ENCODE results near the gene BGN.
A peak's percentile ranks its signal among the peaks of the same experiment; 100 is the strongest.

The BGN gene

DNA sequence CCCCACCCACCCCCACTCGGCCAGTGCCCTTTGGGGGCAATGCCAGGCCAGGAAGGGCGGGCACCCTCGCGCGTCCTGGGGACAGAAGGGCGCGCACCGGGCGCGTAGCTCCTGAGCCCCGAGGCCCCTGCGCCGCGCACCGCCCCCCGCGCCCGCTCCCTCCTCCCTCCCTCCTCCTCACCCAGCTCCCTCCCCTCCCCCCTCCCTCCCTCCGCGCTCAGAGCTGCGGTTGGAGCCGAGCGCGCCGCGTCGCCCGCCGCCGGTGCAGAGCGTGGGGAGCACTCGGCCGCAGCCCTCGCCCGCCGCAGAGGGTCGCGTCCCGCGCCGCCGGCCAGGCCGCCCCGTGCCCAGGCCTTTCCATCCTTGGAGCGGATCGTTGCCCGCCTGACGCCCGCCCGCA, 22.6 kb downstream of the BGN start, which contains the start of gene ATP2B3:
Gene ATP2B3 (plus strand): TSS at position 220 of the 400 bp plus-strand sequence. CDS start 18,606 bp downstream, outside the sequence.
- no peak within 1 kb of the TSS for H3K4me3 ChIP-seq (ENCODE audit: insufficient read depth in 1 of 2, low read depth in 1 of 2, low read length in 2 of 2)
- no peak within 1 kb of the TSS for H3K18ac ChIP-seq (ENCODE audit: low read depth in 1 of 2, low read length in 2 of 2)
- WGBS = 0% methylated on average over 6 of the region's 50 CpGs

DNA sequence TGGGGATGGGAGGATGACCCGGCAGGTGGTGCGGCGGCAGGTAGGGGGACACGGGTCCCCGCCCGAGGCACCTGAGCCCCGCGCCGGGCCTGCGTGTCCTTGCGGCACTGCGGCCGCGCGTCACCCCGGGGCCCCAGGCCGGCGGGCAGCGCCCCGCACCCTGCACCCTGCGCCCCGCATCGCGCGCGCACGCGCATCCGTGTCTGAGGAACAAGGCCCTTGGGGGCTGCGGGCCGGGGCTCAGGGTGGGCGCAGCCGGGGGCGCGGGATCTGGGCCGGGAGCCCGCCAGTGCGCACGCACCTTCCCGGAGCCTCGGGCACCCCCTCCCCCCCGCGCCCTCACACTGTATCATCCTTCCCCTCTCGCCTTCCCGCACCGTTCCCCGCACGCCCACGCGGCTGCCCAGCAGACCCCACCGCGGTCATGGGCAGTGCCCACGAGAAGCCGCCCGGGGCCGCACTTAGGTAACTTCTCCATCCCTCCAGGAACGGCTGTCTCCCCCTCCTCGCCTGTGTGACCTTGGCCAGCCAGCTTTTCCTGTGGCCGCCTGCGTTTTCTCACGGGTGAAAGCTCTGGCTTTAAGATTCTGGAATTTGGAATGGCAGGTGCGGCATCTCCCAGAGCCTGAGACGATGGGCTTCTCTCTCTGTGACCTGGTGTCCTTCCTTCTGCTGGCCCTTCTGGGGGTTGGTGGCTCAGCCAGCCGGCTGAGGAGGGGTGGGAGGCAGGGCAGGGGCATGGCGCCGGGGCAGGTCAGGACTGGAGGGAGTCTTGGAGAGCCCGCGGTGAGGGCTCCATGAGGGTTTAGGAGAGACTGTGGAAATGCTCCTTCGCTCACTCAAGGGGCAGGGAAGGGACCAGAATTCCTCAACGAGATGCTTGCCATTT, 23.4 kb downstream of the BGN start:
- no peak overlapping the region for H3K27ac ChIP-seq (ENCODE audit: low read length, poor library complexity, severe bottlenecking)
- no peak overlapping the region for H3K4ac ChIP-seq (ENCODE audit: low read depth in 1 of 2, low read length in 2 of 2)
- no peak overlapping the region for H2BK12ac ChIP-seq (ENCODE audit: low read length in 2 of 2)
- WGBS = 15% methylated on average over 23 of the region's 70 CpGs
- peaks cover 43 to 81% of the 10 kb centered on the region in 2 experiments for H3K27me3 ChIP-seq (ENCODE audit: control insufficient read depth in 1 of 2, insufficient read depth in 1 of 2, low read length in 2 of 2)
- H2BK5ac ChIP-seq (ENCODE audit: low read depth, low read length, poor library complexity, severe bottlenecking) = no peak overlapping the region
- no peak overlapping the region for H3K9ac ChIP-seq (ENCODE audit: low read length)
- DNase-seq = no peak
- no peak overlapping the region for H4K91ac ChIP-seq (ENCODE audit: low read length)
- H3K36me3 ChIP-seq (ENCODE audit: control insufficient read depth in 1 of 2, insufficient read depth in 2 of 2, low read depth in 1 of 2, low read length in 2 of 2) = no peaks in the 10 kb centered on the region
- no peak overlapping the region for H4K8ac ChIP-seq (ENCODE audit: low read length)
- H3K79me1 ChIP-seq (replicated peaks; ENCODE audit: low read length, poor library complexity, severe bottlenecking) = no peaks in the 10 kb centered on the region
- H2BK120ac ChIP-seq (ENCODE audit: low read depth, low read length) = no peak overlapping the region
- H3K23ac ChIP-seq (ENCODE audit: low read length in 2 of 2) = no peak overlapping the region
- H3K4me3 ChIP-seq (ENCODE audit: insufficient read depth in 1 of 2, low read depth in 1 of 2, low read length in 2 of 2) = no peak overlapping the region
- H2AK5ac ChIP-seq (ENCODE audit: low read length, severe bottlenecking) = no peak overlapping the region
- peaks cover 9% of the 10 kb centered on the region for H3K4me1 ChIP-seq (ENCODE audit: control insufficient read depth, insufficient read depth, low read depth, low read length)
- no peak overlapping the region for H3K4me2 ChIP-seq (ENCODE audit: low read length, poor library complexity, severe bottlenecking)
- no peak overlapping the region for H2AFZ ChIP-seq (ENCODE audit: low read depth, low read length)
- no peak overlapping the region for H2BK15ac ChIP-seq (ENCODE audit: low read depth, poor library complexity, severe bottlenecking)
- no peak overlapping the region for H3K18ac ChIP-seq (ENCODE audit: low read depth in 1 of 2, low read length in 2 of 2)
- no peak overlapping the region for H3K14ac ChIP-seq (ENCODE audit: low read length in 2 of 2)
- H3K9me3 ChIP-seq (ENCODE audit: control insufficient read depth, low read length) = no peaks in the 10 kb centered on the region

More for the DNA sequence above, 22.6 kb downstream of the BGN start, which contains the start of gene ATP2B3:
- Histone ChIP-seq H3K36me3 (ENCODE audit: control insufficient read depth in 1 of 2, insufficient read depth in 2 of 2, low read depth in 1 of 2, low read length in 2 of 2) (no peaks in the 10 kb centered on the region), H3K4ac (ENCODE audit: low read depth in 1 of 2, low read length in 2 of 2) (no peak within 1 kb of the TSS), H2BK120ac (ENCODE audit: low read depth, low read length) (no peak within 1 kb of the TSS), H2BK12ac (ENCODE audit: low read length in 2 of 2) (no peak within 1 kb of the TSS), H3K27me3 (ENCODE audit: control insufficient read depth in 1 of 2, insufficient read depth in 1 of 2, low read length in 2 of 2) (peaks cover 43 to 75% of the 10 kb centered on the region in 2 experiments), H2BK15ac (ENCODE audit: low read depth, poor library complexity, severe bottlenecking) (no peak within 1 kb of the TSS), H4K8ac (ENCODE audit: low read length) (no peak within 1 kb of the TSS), H4K91ac (ENCODE audit: low read length) (no peak within 1 kb of the TSS), H2AFZ (ENCODE audit: low read depth, low read length) (no peak within 1 kb of the TSS), H2BK5ac (ENCODE audit: low read depth, low read length, poor library complexity, severe bottlenecking) (no peak within 1 kb of the TSS), H2AK5ac (ENCODE audit: low read length, severe bottlenecking) (no peak within 1 kb of the TSS), H3K27ac (ENCODE audit: low read length, poor library complexity, severe bottlenecking) (no peak within 1 kb of the TSS), H3K9ac (ENCODE audit: low read length) (no peak within 1 kb of the TSS), H3K9me3 (ENCODE audit: control insufficient read depth, low read length) (no peaks in the 10 kb centered on the region), H3K4me2 (ENCODE audit: low read length, poor library complexity, severe bottlenecking) (peak within 1 kb of the TSS; percentile 16), H3K14ac (ENCODE audit: low read length in 2 of 2) (no peak within 1 kb of the TSS), H3K79me1 (replicated peaks; ENCODE audit: low read length, poor library complexity, severe bottlenecking) (no peaks in the 10 kb centered on the region), H3K23ac (ENCODE audit: low read length in 2 of 2) (no peak within 1 kb of the TSS), H3K4me1 (ENCODE audit: control insufficient read depth, insufficient read depth, low read depth, low read length) (peaks cover 11% of the 10 kb centered on the region)
- DNase-seq = no peak

DNA sequence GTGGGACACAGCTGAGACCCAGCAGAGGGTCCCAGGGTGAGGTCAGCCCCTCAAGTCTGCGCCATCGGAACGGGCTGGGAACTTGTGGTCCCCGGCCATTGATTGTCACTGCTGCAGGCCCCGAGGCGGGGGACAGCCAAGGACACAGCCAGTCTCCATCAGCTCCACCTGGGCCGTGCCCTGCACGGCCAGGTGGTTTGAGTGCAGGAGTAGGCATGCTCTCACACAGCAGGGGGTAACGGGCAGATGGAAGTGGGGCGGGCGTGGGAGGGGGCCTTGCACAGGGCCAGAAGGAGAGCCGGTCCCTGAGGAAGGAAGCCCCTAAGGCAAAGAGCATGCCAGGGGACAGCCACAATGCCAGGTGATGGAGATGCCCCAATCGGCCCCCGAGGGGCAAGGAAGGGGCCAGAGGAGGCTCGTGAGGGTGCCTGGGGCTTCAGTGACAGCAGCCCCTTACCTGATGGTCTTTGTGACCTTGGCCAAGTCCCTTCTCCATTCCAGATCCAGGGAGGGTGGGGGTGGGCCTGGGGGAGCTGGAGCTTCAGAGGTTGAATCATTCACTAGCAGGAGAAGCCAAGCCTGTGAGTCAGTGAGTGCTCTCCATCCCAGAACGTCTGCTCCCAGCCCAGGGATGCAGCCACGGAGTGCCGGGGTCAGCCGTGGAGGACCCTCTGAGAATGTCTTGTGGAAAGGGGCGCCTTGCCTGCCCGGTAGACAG, 24.9 kb downstream of the BGN start:
- Histone ChIP-seq H2AFZ (ENCODE audit: low read depth, low read length) (no peak overlapping the region), H2BK12ac (ENCODE audit: low read length in 2 of 2) (no peak overlapping the region), H2BK120ac (ENCODE audit: low read depth, low read length) (no peak overlapping the region), H3K4me2 (ENCODE audit: low read length, poor library complexity, severe bottlenecking) (no peak overlapping the region), H2BK15ac (ENCODE audit: low read depth, poor library complexity, severe bottlenecking) (no peak overlapping the region), H3K27me3 (ENCODE audit: control insufficient read depth in 1 of 2, insufficient read depth in 1 of 2, low read length in 2 of 2) (peaks cover 41 to 84% of the 10 kb centered on the region in 2 experiments), H3K23ac (ENCODE audit: low read length in 2 of 2) (no peak overlapping the region), H3K14ac (ENCODE audit: low read length in 2 of 2) (no peak overlapping the region), H3K79me1 (replicated peaks; ENCODE audit: low read length, poor library complexity, severe bottlenecking) (no peaks in the 10 kb centered on the region), H3K9ac (ENCODE audit: low read length) (no peak overlapping the region), H4K91ac (ENCODE audit: low read length) (no peak overlapping the region), H3K9me3 (ENCODE audit: control insufficient read depth, low read length) (no peaks in the 10 kb centered on the region), H3K18ac (ENCODE audit: low read depth in 1 of 2, low read length in 2 of 2) (no peak overlapping the region), H3K27ac (ENCODE audit: low read length, poor library complexity, severe bottlenecking) (no peak overlapping the region), H3K36me3 (ENCODE audit: control insufficient read depth in 1 of 2, insufficient read depth in 2 of 2, low read depth in 1 of 2, low read length in 2 of 2) (no peaks in the 10 kb centered on the region), H4K8ac (ENCODE audit: low read length) (no peak overlapping the region), H2BK5ac (ENCODE audit: low read depth, low read length, poor library complexity, severe bottlenecking) (no peak overlapping the region), H3K4me1 (ENCODE audit: control insufficient read depth, insufficient read depth, low read depth, low read length) (peaks cover 9% of the 10 kb centered on the region), H3K4me3 (ENCODE audit: insufficient read depth in 1 of 2, low read depth in 1 of 2, low read length in 2 of 2) (no peak overlapping the region), H2AK5ac (ENCODE audit: low read length, severe bottlenecking) (no peak overlapping the region), H3K4ac (ENCODE audit: low read depth in 1 of 2, low read length in 2 of 2) (no peak overlapping the region)
- DNase-seq = no peak
- 69% methylated on average over 20 of the region's 21 CpGs for WGBS

DNA sequence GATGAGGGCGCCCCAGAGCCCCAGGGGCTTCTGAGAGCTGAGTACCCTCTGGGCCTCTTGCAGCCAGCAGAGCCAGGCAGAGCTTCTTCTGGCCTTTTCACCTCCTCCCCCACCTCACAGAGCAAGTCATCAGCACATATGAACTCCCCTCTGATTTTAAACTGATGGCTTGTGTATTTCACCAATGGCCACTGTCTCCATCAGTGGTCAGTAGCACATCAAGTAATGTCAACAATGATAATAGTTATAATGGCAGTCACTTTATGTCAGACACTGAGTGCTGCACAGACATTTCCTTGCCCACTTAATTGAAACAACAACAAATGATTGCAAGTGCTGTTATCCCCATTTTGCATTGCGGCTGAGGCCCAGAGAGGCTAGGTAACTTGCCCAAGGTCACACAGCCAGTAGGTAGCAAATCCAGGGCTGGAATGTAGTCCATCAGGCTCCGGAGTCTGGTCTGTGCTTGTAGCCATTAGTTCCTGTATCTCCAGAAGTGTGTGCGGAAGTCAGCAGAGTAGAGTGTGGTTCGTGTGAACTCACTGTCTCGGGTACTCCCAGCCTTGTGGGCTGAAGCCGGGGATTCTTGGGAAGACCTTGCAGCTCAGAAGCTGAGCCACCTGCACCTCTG, 25.6 kb downstream of the BGN start:
- Histone ChIP-seq H3K4ac (ENCODE audit: low read depth in 1 of 2, low read length in 2 of 2) (no peak overlapping the region), H3K14ac (ENCODE audit: low read length in 2 of 2) (no peak overlapping the region), H4K91ac (ENCODE audit: low read length) (no peak overlapping the region), H3K27ac (ENCODE audit: low read length, poor library complexity, severe bottlenecking) (no peak overlapping the region), H3K79me1 (replicated peaks; ENCODE audit: low read length, poor library complexity, severe bottlenecking) (no peaks in the 10 kb centered on the region), H2AFZ (ENCODE audit: low read depth, low read length) (no peak overlapping the region), H3K4me1 (ENCODE audit: control insufficient read depth, insufficient read depth, low read depth, low read length) (peaks cover 9% of the 10 kb centered on the region), H2BK5ac (ENCODE audit: low read depth, low read length, poor library complexity, severe bottlenecking) (no peak overlapping the region), H2BK12ac (ENCODE audit: low read length in 2 of 2) (no peak overlapping the region), H2AK5ac (ENCODE audit: low read length, severe bottlenecking) (no peak overlapping the region), H2BK15ac (ENCODE audit: low read depth, poor library complexity, severe bottlenecking) (no peak overlapping the region), H3K4me2 (ENCODE audit: low read length, poor library complexity, severe bottlenecking) (no peak overlapping the region), H2BK120ac (ENCODE audit: low read depth, low read length) (no peak overlapping the region), H3K9ac (ENCODE audit: low read length) (no peak overlapping the region), H3K36me3 (ENCODE audit: control insufficient read depth in 1 of 2, insufficient read depth in 2 of 2, low read depth in 1 of 2, low read length in 2 of 2) (no peaks in the 10 kb centered on the region), H3K4me3 (ENCODE audit: insufficient read depth in 1 of 2, low read depth in 1 of 2, low read length in 2 of 2) (no peak overlapping the region), H3K27me3 (ENCODE audit: control insufficient read depth in 1 of 2, insufficient read depth in 1 of 2, low read length in 2 of 2) (peaks cover 42 to 84% of the 10 kb centered on the region in 2 experiments), H3K23ac (ENCODE audit: low read length in 2 of 2) (no peak overlapping the region), H4K8ac (ENCODE audit: low read length) (no peak overlapping the region), H3K9me3 (ENCODE audit: control insufficient read depth, low read length) (no peaks in the 10 kb centered on the region), H3K18ac (ENCODE audit: low read depth in 1 of 2, low read length in 2 of 2) (no peak overlapping the region)
- 96% methylated on average over 6 of the region's 7 CpGs for WGBS
- DNase-seq = no peak
